H9 (cell line): ENCODE data around the gene UBE2J1. TPM values are rescaled to one million over a fixed set of nuclear protein-coding genes. Genes with fewer than 3 reads are reported as not detected.

Experiments
- DNase-seq: peaks from one replicate; pipeline ENCODE4 v3.0.0-alpha.2; 2017
- H2AFZ ChIP-seq: one replicate; pipeline ENCODE4 v1.6.1; 2013; ENCODE audit warnings: mild to moderate bottlenecking, low read length, control low read depth, moderate library complexity
- H2AK5ac ChIP-seq: 2 replicates; pipeline ENCODE4 v1.6.1; 2013; ENCODE audit warnings: low read length, control low read depth, mixed read lengths; ENCODE audit not compliant: insufficient read length
- H2BK120ac ChIP-seq: one replicate; pipeline ENCODE4 v1.6.1; 2013; ENCODE audit warnings: low read depth, mild to moderate bottlenecking, low read length, control low read depth, inconsistent platforms; ENCODE audit not compliant: poor library complexity, severe bottlenecking
- H2BK12ac ChIP-seq: 2 replicates; pipeline ENCODE4 v1.6.1; 2013; ENCODE audit warnings: low read length, control low read depth, mixed read lengths, low read depth; ENCODE audit not compliant: insufficient read length
- H2BK15ac ChIP-seq: 2 replicates; pipeline ENCODE4 v1.6.1; 2013; ENCODE audit warnings: low read depth, low read length, control low read depth
- H2BK20ac ChIP-seq: one replicate; pipeline ENCODE4 v1.6.1; 2013; ENCODE audit warnings: low read depth, mild to moderate bottlenecking, low read length, control low read depth, inconsistent platforms; ENCODE audit not compliant: poor library complexity, severe bottlenecking
- H2BK5ac ChIP-seq: 2 replicates; pipeline ENCODE4 v1.6.1; 2013; ENCODE audit warnings: low read length, control low read depth, mixed read lengths; ENCODE audit not compliant: insufficient read length
- H3K14ac ChIP-seq: 2 replicates; pipeline ENCODE4 v1.6.1; 2013; ENCODE audit warnings: low read length, control low read depth; ENCODE audit not compliant: insufficient read depth
- H3K18ac ChIP-seq: 2 replicates; pipeline ENCODE4 v1.6.1; 2013; ENCODE audit warnings: low read depth, mild to moderate bottlenecking, mixed read lengths, low read length, control low read depth; ENCODE audit not compliant: insufficient read length
- H3K23ac ChIP-seq: 2 replicates; pipeline ENCODE4 v1.6.1; 2013; ENCODE audit warnings: low read length, control low read depth, mixed read lengths, low read depth; ENCODE audit not compliant: insufficient read length
- H3K23me2 ChIP-seq: 2 replicates; pipeline ENCODE4 v1.6.1; 2013; ENCODE audit warnings: low read depth, mild to moderate bottlenecking, mixed read lengths, low read length, control low read depth; ENCODE audit not compliant: insufficient read length, poor library complexity, severe bottlenecking
- H3K27ac ChIP-seq: 2 replicates; pipeline ENCODE4 v1.5.1; 2013; ENCODE audit warnings: low read length, control low read depth, mixed read lengths, low read depth; ENCODE audit not compliant: insufficient read length
- H3K27me3 ChIP-seq: 2 replicates; pipeline ENCODE4 v1.6.1; 2013; ENCODE audit warnings: low read length, control low read depth, inconsistent platforms; ENCODE audit not compliant: insufficient read depth
- H3K4ac ChIP-seq: 2 replicates; pipeline ENCODE4 v1.6.1; 2013; ENCODE audit warnings: low read depth, mild to moderate bottlenecking, control low read depth, inconsistent platforms, low read length, moderate library complexity
- H3K4me1 ChIP-seq: 2 replicates; pipeline ENCODE4 v1.6.1; 2013; ENCODE audit warnings: low read length, control low read depth, inconsistent platforms; ENCODE audit not compliant: insufficient read depth
- H3K4me2 ChIP-seq: 2 replicates; pipeline ENCODE4 v1.6.1; 2013; ENCODE audit warnings: low read length, control low read depth, mixed read lengths; ENCODE audit not compliant: insufficient read length, insufficient read depth
- H3K56ac ChIP-seq: 2 replicates; pipeline ENCODE4 v1.6.1; 2013; ENCODE audit warnings: low read depth, mild to moderate bottlenecking, mixed read lengths, low read length, control low read depth; ENCODE audit not compliant: insufficient read length
- H3K79me1 ChIP-seq: 2 replicates; pipeline ENCODE4 v1.6.1; 2013; ENCODE audit warnings: low read depth, mild to moderate bottlenecking, moderate library complexity, low read length, control low read depth, inconsistent platforms; ENCODE audit not compliant: insufficient read depth, poor library complexity, severe bottlenecking
- H3K79me2 ChIP-seq: 2 replicates; pipeline ENCODE4 v1.6.1; 2013; ENCODE audit warnings: low read length, control low read depth, inconsistent platforms; ENCODE audit not compliant: insufficient read depth
- H3K9ac ChIP-seq: 2 replicates; pipeline ENCODE4 v1.6.1; 2013; ENCODE audit warnings: low read length, control low read depth, mixed read lengths; ENCODE audit not compliant: insufficient read length; ENCODE audit errors: extremely low read depth
- H3K9me3 ChIP-seq: one replicate; pipeline ENCODE4 v1.6.1; 2013; ENCODE audit warnings: low read depth, low read length, inconsistent platforms; ENCODE audit not compliant: control insufficient read depth
- H3T11ph ChIP-seq: one replicate; pipeline ENCODE4 v1.6.1; 2013; ENCODE audit warnings: mild to moderate bottlenecking, low read length, control low read depth, inconsistent platforms
- H4K20me1 ChIP-seq: one replicate; pipeline ENCODE4 v1.6.1; 2013; ENCODE audit not compliant: control insufficient read depth, insufficient read length, insufficient read depth
- H4K5ac ChIP-seq: 2 replicates; pipeline ENCODE4 v1.6.1; 2013; ENCODE audit warnings: low read depth, mild to moderate bottlenecking, mixed read lengths, low read length, control low read depth; ENCODE audit not compliant: insufficient read length
- H4K8ac ChIP-seq: replicated peaks from 2 replicates; pipeline ENCODE4 v1.6.1; 2013; ENCODE audit warnings: low read length, control low read depth, mixed read lengths, low read depth; ENCODE audit not compliant: insufficient read length
- H4K91ac ChIP-seq: 2 replicates; pipeline ENCODE4 v1.6.1; 2013; ENCODE audit warnings: low read depth, mild to moderate bottlenecking, moderate library complexity, mixed read lengths, low read length, control low read depth; ENCODE audit not compliant: insufficient read length
- H3K27ac Mint-ChIP-seq, 3 experiments: 2 replicates in 2 of 3; 3 replicates in 1 of 3; pipeline ENCODE4 v1.8.0; 2020 to 2021; ENCODE audit warnings: mixed read lengths in 3 of 3, mild to moderate bottlenecking in 1 of 3, moderate library complexity in 1 of 3
- H3K27me3 Mint-ChIP-seq: 2 replicates; pipeline ENCODE4 v1.8.0; 2021; ENCODE audit warnings: low read depth, mild to moderate bottlenecking, moderate library complexity, mixed read lengths
- H3K36me3 Mint-ChIP-seq, 3 experiments: 2 replicates in 2 of 3; 3 replicates in 1 of 3; pipeline ENCODE4 v1.8.0; 2020 to 2021; ENCODE audit warnings: low read depth in 3 of 3, mixed read lengths in 3 of 3; ENCODE audit not compliant: insufficient read depth in 1 of 3
- H3K4me1 Mint-ChIP-seq, 2 experiments: 2 replicates each; pipeline ENCODE4 v1.8.0; 2020; ENCODE audit warnings: mixed read lengths in 2 of 2
- H3K4me3 Mint-ChIP-seq, 2 experiments: 2 replicates in 1 of 2; 3 replicates in 1 of 2; pipeline ENCODE4 v1.8.0; 2020 to 2021; ENCODE audit warnings: mild to moderate bottlenecking in 2 of 2, mixed read lengths in 2 of 2, moderate library complexity in 1 of 2
- H3K9me3 Mint-ChIP-seq, 2 experiments: 2 replicates in 1 of 2; 3 replicates in 1 of 2; pipeline ENCODE4 v1.8.0; 2020; ENCODE audit warnings: mild to moderate bottlenecking in 2 of 2, mixed read lengths in 2 of 2, moderate library complexity in 1 of 2
- WGBS: extraction: QIAGEN DNeasy Blood & Tissue Kit; methylation state at CpG from one replicate; pipeline ENCODE4 v1.1.7; 2013; ENCODE audit warnings: missing lambda C conversion rate, low lambda C conversion rate, mixed read lengths; ENCODE audit not compliant: insufficient read length; ENCODE audit errors: extremely low coverage; 5-methylcytosine and 5-hydroxymethylcytosine counted together
- total RNA-seq: library from RNA; stranded (reverse); gene quantifications from 2 replicates; pipeline ENCODE4 v1.2.1, GENCODE V29; 2021
- TF ChIP-seq, protein P1 (sequence below): fragments of 200-600 bp; sonication (generic); conservative IDR thresholded peaks from 3 replicates; pipeline ENCODE4 v1.8.0; 2021; ENCODE audit warnings: antibody characterized with exemption, mild to moderate bottlenecking

Gene UBE2J1
- total RNA-seq, 1 experiment from 2014 or later = 13.1 TPM

DNA sequence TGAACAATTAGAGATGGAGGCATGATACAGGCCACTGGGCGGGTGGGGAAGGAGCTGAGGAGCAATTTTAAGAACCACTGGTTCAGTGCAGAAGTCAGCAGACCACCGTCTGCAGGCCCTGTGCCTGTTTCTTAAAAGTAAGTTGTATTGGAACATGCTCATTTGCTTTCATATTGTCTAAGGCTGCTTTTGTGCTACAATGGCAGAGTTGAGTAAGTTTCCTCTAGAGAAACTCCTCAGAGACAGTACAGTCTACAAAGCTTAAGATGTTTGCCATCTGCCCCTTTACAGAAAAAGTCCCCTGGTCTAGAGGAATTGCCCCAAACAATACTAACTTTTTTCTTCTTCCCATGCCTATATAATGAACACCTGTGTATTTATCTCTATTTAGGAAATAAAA, 28.5 kb upstream of the UBE2J1 start:
- Histone ChIP-seq H2BK20ac (no peak overlapping the region), H2AK5ac (no peak overlapping the region), H3K4me2 (no peak overlapping the region), H3K79me1 (no peaks in the 10 kb centered on the region), H3K18ac (no peak overlapping the region), H3T11ph (no peak overlapping the region), H3K4me1 (no peaks in the 10 kb centered on the region), H3K56ac (no peak overlapping the region), H3K14ac (no peak overlapping the region), H4K20me1 (no peaks in the 10 kb centered on the region), H3K9me3 (no peaks in the 10 kb centered on the region), H4K91ac (no peak overlapping the region), H3K23me2 (no peaks in the 10 kb centered on the region), H4K8ac (no peak overlapping the region), H3K27me3 (no peaks in the 10 kb centered on the region), H2BK15ac (no peak overlapping the region), H2AFZ (no peak overlapping the region), H4K5ac (no peak overlapping the region), H3K79me2 (no peaks in the 10 kb centered on the region), H2BK12ac (no peak overlapping the region), H3K9ac (no peak overlapping the region), H3K27ac (no peak overlapping the region), H3K23ac (no peak overlapping the region), H2BK120ac (no peak overlapping the region), H3K4ac (no peak overlapping the region), H2BK5ac (no peak overlapping the region)
- Mint-ChIP-seq H3K9me3 (no peaks in the 10 kb centered on the region), H3K4me1 (peaks cover 9 to 12% of the 10 kb centered on the region in 2 experiments), H3K27ac (no peak overlapping the region), H3K36me3 (peaks cover 0 to 4% (median 2%) of the 10 kb centered on the region in 3 experiments; a peak in 5 of 7 replicates), H3K27me3 (no peaks in the 10 kb centered on the region), H3K4me3 (no peak overlapping the region)
- no peak for DNase-seq
- no CpG with 5 or more reads among the region's 2 CpGs for WGBS
- TF ChIP-seq, protein P1, sequence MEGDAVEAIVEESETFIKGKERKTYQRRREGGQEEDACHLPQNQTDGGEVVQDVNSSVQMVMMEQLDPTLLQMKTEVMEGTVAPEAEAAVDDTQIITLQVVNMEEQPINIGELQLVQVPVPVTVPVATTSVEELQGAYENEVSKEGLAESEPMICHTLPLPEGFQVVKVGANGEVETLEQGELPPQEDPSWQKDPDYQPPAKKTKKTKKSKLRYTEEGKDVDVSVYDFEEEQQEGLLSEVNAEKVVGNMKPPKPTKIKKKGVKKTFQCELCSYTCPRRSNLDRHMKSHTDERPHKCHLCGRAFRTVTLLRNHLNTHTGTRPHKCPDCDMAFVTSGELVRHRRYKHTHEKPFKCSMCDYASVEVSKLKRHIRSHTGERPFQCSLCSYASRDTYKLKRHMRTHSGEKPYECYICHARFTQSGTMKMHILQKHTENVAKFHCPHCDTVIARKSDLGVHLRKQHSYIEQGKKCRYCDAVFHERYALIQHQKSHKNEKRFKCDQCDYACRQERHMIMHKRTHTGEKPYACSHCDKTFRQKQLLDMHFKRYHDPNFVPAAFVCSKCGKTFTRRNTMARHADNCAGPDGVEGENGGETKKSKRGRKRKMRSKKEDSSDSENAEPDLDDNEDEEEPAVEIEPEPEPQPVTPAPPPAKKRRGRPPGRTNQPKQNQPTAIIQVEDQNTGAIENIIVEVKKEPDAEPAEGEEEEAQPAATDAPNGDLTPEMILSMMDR = no peak
